Right kidney (tissue), 1 donor: Measurements from ENCODE around the gene CACNG4.

Experiments
- DNase-seq: peaks from one replicate; pipeline ENCODE4 v3.0.0-alpha.2; 2016

The CACNG4 gene

GRCh38 chr17:67066717-67067116, 102.2 kb downstream of the CACNG4 start:
- no peak for DNase-seq

- DNase-seq, result no peak
Observed at GRCh38 chr17:67067571-67068482, 103.3 kb downstream of the CACNG4 start.

- no peak for DNase-seq
Observed at GRCh38 chr17:67068999-67069398, 104.5 kb downstream of the CACNG4 start.

GRCh38 chr17:67069603-67070136, 105.2 kb downstream of the CACNG4 start:
- no peak for DNase-seq

GRCh38 chr17:67071595-67071994, 107.1 kb downstream of the CACNG4 start:
- DNase-seq, result no peak

GRCh38 chr17:67072885-67073284, 108.4 kb downstream of the CACNG4 start:
- DNase-seq, result no peak

GRCh38 chr17:67074781-67075180, 110.3 kb downstream of the CACNG4 start:
- DNase-seq, result no peak

GRCh38 chr17:67076290-67076689, 111.8 kb downstream of the CACNG4 start:
- DNase-seq, result no peak

GRCh38 chr17:67078292-67078691, 113.8 kb downstream of the CACNG4 start:
- no peak for DNase-seq

- no peak for DNase-seq
Observed at GRCh38 chr17:67079491-67079890, 115.0 kb downstream of the CACNG4 start.

GRCh38 chr17:67080804-67081203, 116.3 kb downstream of the CACNG4 start:
- DNase-seq, result no peak

- no peak for DNase-seq
Observed at GRCh38 chr17:67082107-67082506, 117.6 kb downstream of the CACNG4 start.
